DOHH2 (cell line): ENCODE measurements around the gene LAMB1.

ENCODE experiments used
- H3F3A ChIP-seq: fragments of 200-600 bp; sonication (generic), shearing (Covaris generic); 2 replicates; pipeline ENCODE4 v1.6.0; 2016; ENCODE audit warnings: antibody characterized with exemption, mild to moderate bottlenecking; ENCODE audit not compliant: control insufficient read depth, insufficient read depth
- H3K27ac ChIP-seq: fragments of 200-600 bp; sonication (generic); 2 replicates; pipeline ENCODE4 v1.5.1; 2014; ENCODE audit warnings: low read depth, mild to moderate bottlenecking, low read length, moderate library complexity
- H3K27me3 ChIP-seq: fragments of 200-600 bp; sonication (generic); 2 replicates; pipeline ENCODE4 v1.6.1; 2014; ENCODE audit warnings: mild to moderate bottlenecking, low read length, mixed read lengths; ENCODE audit not compliant: control insufficient read depth
- H3K36me3 ChIP-seq: fragments of 200-600 bp; sonication (generic); 2 replicates; pipeline ENCODE4 v1.6.1; 2014; ENCODE audit warnings: mild to moderate bottlenecking, low read length, moderate library complexity, mixed read lengths; ENCODE audit not compliant: control insufficient read depth
- H3K4me1 ChIP-seq: fragments of 200-600 bp; sonication (generic); 2 replicates; pipeline ENCODE4 v1.6.1; 2014; ENCODE audit warnings: mild to moderate bottlenecking, low read length, mixed read lengths; ENCODE audit not compliant: control insufficient read depth
- H3K4me2 ChIP-seq: fragments of 200-600 bp; sonication (generic); 2 replicates; pipeline ENCODE4 v1.6.0; 2014; ENCODE audit warnings: mild to moderate bottlenecking, low read length, moderate library complexity
- H3K4me3 ChIP-seq: fragments of 200-600 bp; sonication (generic); 2 replicates; pipeline ENCODE4 v1.5.1; 2014; ENCODE audit warnings: mild to moderate bottlenecking, low read length, mixed read lengths
- H3K79me2 ChIP-seq: fragments of 200-600 bp; sonication (generic); 2 replicates; pipeline ENCODE4 v1.6.1; 2014; ENCODE audit warnings: mild to moderate bottlenecking, low read length, mixed read lengths; ENCODE audit not compliant: control insufficient read depth
- H3K9me2 ChIP-seq: fragments of 200-600 bp; sonication (generic); replicated peaks from 2 replicates; pipeline ENCODE4 v1.6.1; 2014; ENCODE audit warnings: mild to moderate bottlenecking, low read length, mixed read lengths; ENCODE audit not compliant: control insufficient read depth
- H3K9me3 ChIP-seq: fragments of 200-600 bp; sonication (generic); 2 replicates; pipeline ENCODE4 v1.6.1; 2014; ENCODE audit warnings: antibody characterized with exemption, low read length, mixed read lengths; ENCODE audit not compliant: control insufficient read depth, insufficient read depth
- H4K20me1 ChIP-seq: fragments of 200-600 bp; sonication (generic); 2 replicates; pipeline ENCODE4 v1.6.0; 2014; ENCODE audit warnings: low read depth, mild to moderate bottlenecking, antibody characterized with exemption, low read length, moderate library complexity; ENCODE audit not compliant: control insufficient read depth, insufficient read depth
- CTCF ChIP-seq: fragments of 200-600 bp; sonication (generic); IDR thresholded peaks from one replicate; pipeline ENCODE4 v1.5.1; 2014; ENCODE audit warnings: antibody characterized with exemption, mild to moderate bottlenecking, low read depth, low read length; ENCODE audit not compliant: poor library complexity, severe bottlenecking
- EZH2phosphoT487 ChIP-seq: fragments of 200-600 bp; sonication (generic); IDR thresholded peaks from 2 replicates; pipeline ENCODE4 v1.6.1; 2017; ENCODE audit warnings: borderline replicate concordance, mild to moderate bottlenecking, antibody characterized with exemption, low read length, moderate library complexity, mixed read lengths

LAMB1 gene

GRCh38 chr7:107874111-107874510 lies 128.8 kb downstream of the LAMB1 start:
- no peaks in the 10 kb centered on the region for H4K20me1 ChIP-seq
- no peak for TF ChIP-seq EZH2phosphoT487
- TF ChIP-seq CTCF: no peak
- H3K9me2 ChIP-seq: no peaks in the 10 kb centered on the region
- no peak overlapping the region for H3K4me3 ChIP-seq
- peaks cover 10% of the 10 kb centered on the region for H3K4me1 ChIP-seq
- no peaks in the 10 kb centered on the region for H3K27me3 ChIP-seq
- no peak overlapping the region for H3K4me2 ChIP-seq
- H3K79me2 ChIP-seq: no peaks in the 10 kb centered on the region
- no peak overlapping the region for H3K27ac ChIP-seq
- peaks cover 6% of the 10 kb centered on the region for H3F3A ChIP-seq
- H3K36me3 ChIP-seq: no peaks in the 10 kb centered on the region
- no peaks in the 10 kb centered on the region for H3K9me3 ChIP-seq
